IPS-18a (cell line): ENCODE data around the gene LIN54.
"Not testable (repeated sequence)": the region's sequence is repeated elsewhere in the genome, so short reads cannot be mapped to it uniquely, and the experiment has no call there.

Source experiments
- H3K27ac ChIP-seq: one replicate; pipeline ENCODE4 v1.5.1; 2013; ENCODE audit warnings: low read length
- H3K27me3 ChIP-seq: one replicate; pipeline ENCODE4 v1.6.1; 2013; ENCODE audit warnings: mild to moderate bottlenecking, low read length; ENCODE audit not compliant: control insufficient read depth, insufficient read depth
- H3K36me3 ChIP-seq: one replicate; pipeline ENCODE4 v1.6.1; 2013; ENCODE audit warnings: low read depth, low read length; ENCODE audit not compliant: control insufficient read depth
- H3K4me1 ChIP-seq: one replicate; pipeline ENCODE4 v1.6.1; 2013; ENCODE audit warnings: low read depth, low read length; ENCODE audit not compliant: control insufficient read depth
- H3K4me3 ChIP-seq: one replicate; pipeline ENCODE4 v1.5.1; 2013; ENCODE audit warnings: low read length
- H3K9ac ChIP-seq: one replicate; pipeline ENCODE4 v1.6.1; 2013; ENCODE audit warnings: mild to moderate bottlenecking, low read length, moderate library complexity
- H3K9me3 ChIP-seq: one replicate; pipeline ENCODE4 v1.6.1; 2013; ENCODE audit warnings: low read depth, low read length; ENCODE audit not compliant: control insufficient read depth

The LIN54 gene

GRCh38 chr4:83010522-83011318, at the start of gene LIN54:
TSS of gene LIN54 (minus strand) at chr4:83010823. CDS start at chr4:82984844, 25,979 bp downstream.
- peaks cover 23% of the 10 kb centered on the region for H3K4me1 ChIP-seq
- peaks cover 14% of the 10 kb centered on the region for H3K27me3 ChIP-seq
- peak within 1 kb of the TSS; percentile 82 for H3K9ac ChIP-seq
- peak within 1 kb of the TSS; percentile 28 for H3K27ac ChIP-seq
- H3K9me3 ChIP-seq: no peaks in the 10 kb centered on the region
- H3K4me3 ChIP-seq: peak within 1 kb of the TSS; percentile 71
- H3K36me3 ChIP-seq: no peaks in the 10 kb centered on the region

- Histone ChIP-seq H3K27ac (no peak overlapping the region), H3K9me3 (no peaks in the 10 kb centered on the region), H3K9ac (no peak overlapping the region), H3K4me3 (no peak overlapping the region), H3K27me3 (no peaks in the 10 kb centered on the region), H3K36me3 (peaks cover 6% of the 10 kb centered on the region), H3K4me1 (no peaks in the 10 kb centered on the region)
These were observed 44.3 kb upstream of the LIN54 start for GRCh38 chr4:83054928-83055327.

- not testable (repeated sequence) for H3K9me3 ChIP-seq, H3K27ac ChIP-seq, H3K36me3 ChIP-seq, H3K4me3 ChIP-seq, H3K9ac ChIP-seq, H3K27me3 ChIP-seq, H3K4me1 ChIP-seq
These were observed 38.2 kb upstream of the LIN54 start for GRCh38 chr4:83048781-83049180.

GRCh38 chr4:83046693-83047473, 36.3 kb upstream of the LIN54 start:
- no peak overlapping the region for H3K9ac ChIP-seq
- no peaks in the 10 kb centered on the region for H3K4me1 ChIP-seq

GRCh38 chr4:83043801-83044407, 33.3 kb upstream of the LIN54 start:
- Histone ChIP-seq H3K9ac (no peak overlapping the region), H3K4me3 (no peak overlapping the region), H3K27me3 (no peaks in the 10 kb centered on the region), H3K36me3 (no peaks in the 10 kb centered on the region), H3K4me1 (no peaks in the 10 kb centered on the region), H3K27ac (no peak overlapping the region), H3K9me3 (no peaks in the 10 kb centered on the region)

More at GRCh38 chr4:83046693-83047473, 36.3 kb upstream of the LIN54 start:
- no peaks in the 10 kb centered on the region for H3K9me3 ChIP-seq
- H3K27me3 ChIP-seq: no peaks in the 10 kb centered on the region
- H3K36me3 ChIP-seq: peaks cover 3% of the 10 kb centered on the region
- no peak overlapping the region for H3K4me3 ChIP-seq
- no peak overlapping the region for H3K27ac ChIP-seq

- not testable (repeated sequence) for H3K36me3 ChIP-seq, H3K9me3 ChIP-seq, H3K27ac ChIP-seq, H3K27me3 ChIP-seq, H3K4me3 ChIP-seq, H3K4me1 ChIP-seq, H3K9ac ChIP-seq
These were observed 32.5 kb upstream of the LIN54 start for GRCh38 chr4:83043157-83043556.

GRCh38 chr4:83040269-83040668, 29.6 kb upstream of the LIN54 start:
- Histone ChIP-seq H3K4me3 (no peak overlapping the region), H3K27ac (no peak overlapping the region), H3K4me1 (no peaks in the 10 kb centered on the region), H3K9ac (no peak overlapping the region), H3K36me3 (no peaks in the 10 kb centered on the region), H3K27me3 (no peaks in the 10 kb centered on the region), H3K9me3 (no peaks in the 10 kb centered on the region)

GRCh38 chr4:83036991-83037665, 26.5 kb upstream of the LIN54 start:
- H3K36me3 ChIP-seq: no peaks in the 10 kb centered on the region
- no peaks in the 10 kb centered on the region for H3K27me3 ChIP-seq
- no peaks in the 10 kb centered on the region for H3K4me1 ChIP-seq
- H3K27ac ChIP-seq: no peak overlapping the region
- H3K9ac ChIP-seq: no peak overlapping the region
- no peak overlapping the region for H3K4me3 ChIP-seq
- H3K9me3 ChIP-seq: no peaks in the 10 kb centered on the region

- no peaks in the 10 kb centered on the region for H3K4me1 ChIP-seq
- H3K9me3 ChIP-seq: no peaks in the 10 kb centered on the region
- no peaks in the 10 kb centered on the region for H3K27me3 ChIP-seq
- H3K9ac ChIP-seq: peak within 1 kb of the TSS; percentile 75
- H3K36me3 ChIP-seq: no peaks in the 10 kb centered on the region
- H3K4me3 ChIP-seq: peak within 1 kb of the TSS; percentile 90
- peak within 1 kb of the TSS; percentile 14 for H3K27ac ChIP-seq
These were observed 24.2 kb upstream of the LIN54 start, which contains the start of gene COPS4 for GRCh38 chr4:83034630-83035494. TSS of gene COPS4 (plus strand) at chr4:83035183. CDS start at chr4:83035225, 42 bp downstream.

GRCh38 chr4:83029688-83030087, 19.1 kb upstream of the LIN54 start:
- Histone ChIP-seq H3K9me3 (no peaks in the 10 kb centered on the region), H3K4me1 (no peaks in the 10 kb centered on the region), H3K9ac (no peak overlapping the region), H3K36me3 (no peaks in the 10 kb centered on the region), H3K4me3 (no peak overlapping the region), H3K27ac (no peak overlapping the region), H3K27me3 (no peaks in the 10 kb centered on the region)
